ENCODE measurements around the gene PGM3.

Gene PGM3

GRCh38 chr6:83182114-83182513 lies 11.0 kb downstream of the PGM3 start:
- Histone ChIP-seq H3K36me3 (ENCODE audit: low read length) (peaks cover 9% of the 10 kb centered on the region; the same call in 1 of the 2 replicates), H2AFZ (ENCODE audit: low read depth, low read length, severe bottlenecking) (no peak overlapping the region), H4K20me1 (ENCODE audit: low read depth, low read length) (no peaks in the 10 kb centered on the region), H3K9me2 (replicated peaks; ENCODE audit: insufficient read depth, low read length) (no peaks in the 10 kb centered on the region), H3K27ac (ENCODE audit: low read depth, low read length) (no peak overlapping the region), H3K4me3 (ENCODE audit: insufficient read depth, low read length, poor library complexity, severe bottlenecking) (no peak overlapping the region), H3K9me3 (ENCODE audit: insufficient read depth, low read length) (no peaks in the 10 kb centered on the region), H3K79me2 (ENCODE audit: insufficient read depth, low read length) (no peaks in the 10 kb centered on the region), H3K4me2 (ENCODE audit: low read depth, low read length, poor library complexity, severe bottlenecking) (no peak overlapping the region), H3K27me3 (ENCODE audit: low read length) (no peaks in the 10 kb centered on the region), H3K9ac (ENCODE audit: low read length) (no peak overlapping the region), H3F3A (ENCODE audit: insufficient read depth) (no peaks in the 10 kb centered on the region)
- TF ChIP-seq, protein P1, sequence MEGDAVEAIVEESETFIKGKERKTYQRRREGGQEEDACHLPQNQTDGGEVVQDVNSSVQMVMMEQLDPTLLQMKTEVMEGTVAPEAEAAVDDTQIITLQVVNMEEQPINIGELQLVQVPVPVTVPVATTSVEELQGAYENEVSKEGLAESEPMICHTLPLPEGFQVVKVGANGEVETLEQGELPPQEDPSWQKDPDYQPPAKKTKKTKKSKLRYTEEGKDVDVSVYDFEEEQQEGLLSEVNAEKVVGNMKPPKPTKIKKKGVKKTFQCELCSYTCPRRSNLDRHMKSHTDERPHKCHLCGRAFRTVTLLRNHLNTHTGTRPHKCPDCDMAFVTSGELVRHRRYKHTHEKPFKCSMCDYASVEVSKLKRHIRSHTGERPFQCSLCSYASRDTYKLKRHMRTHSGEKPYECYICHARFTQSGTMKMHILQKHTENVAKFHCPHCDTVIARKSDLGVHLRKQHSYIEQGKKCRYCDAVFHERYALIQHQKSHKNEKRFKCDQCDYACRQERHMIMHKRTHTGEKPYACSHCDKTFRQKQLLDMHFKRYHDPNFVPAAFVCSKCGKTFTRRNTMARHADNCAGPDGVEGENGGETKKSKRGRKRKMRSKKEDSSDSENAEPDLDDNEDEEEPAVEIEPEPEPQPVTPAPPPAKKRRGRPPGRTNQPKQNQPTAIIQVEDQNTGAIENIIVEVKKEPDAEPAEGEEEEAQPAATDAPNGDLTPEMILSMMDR (IDR thresholded peaks at IDR 0.05; ENCODE audit: insufficient read depth, low read length, poor library complexity, severe bottlenecking) = no peak
- TF ChIP-seq EZH2phosphoT487 (conservative IDR thresholded peaks at IDR 0.05; ENCODE audit: low read length) = no peak

DNA sequence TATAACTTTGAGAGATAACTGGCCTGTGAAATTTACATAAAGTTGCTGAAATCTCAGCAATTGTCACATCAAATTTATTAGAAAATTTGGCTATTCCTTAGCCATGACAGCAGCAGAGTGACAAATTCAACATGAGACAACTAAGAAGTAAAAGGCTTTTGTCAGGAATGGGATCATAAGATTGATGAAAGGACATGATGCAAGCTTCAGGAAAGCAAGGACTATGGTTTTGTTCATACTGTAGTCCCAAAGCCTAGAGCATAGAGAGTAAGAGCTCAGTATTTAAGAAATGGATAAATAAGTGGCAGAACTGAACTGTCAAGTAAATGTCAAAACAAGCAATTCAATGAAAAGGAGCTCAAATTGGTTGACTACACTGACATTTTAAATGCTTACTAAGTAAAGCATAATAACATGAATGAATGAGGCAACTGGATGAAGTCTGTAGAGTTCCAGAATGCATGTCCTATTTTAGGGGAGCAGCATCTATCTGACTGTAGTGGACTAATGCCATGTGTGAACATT lies 12.6 kb downstream of the PGM3 start:
- H3K27me3 ChIP-seq (ENCODE audit: low read length) = no peaks in the 10 kb centered on the region
- no peaks in the 10 kb centered on the region for H3K79me2 ChIP-seq (ENCODE audit: insufficient read depth, low read length)
- H3K4me3 ChIP-seq (ENCODE audit: insufficient read depth, low read length, poor library complexity, severe bottlenecking) = no peak overlapping the region
- H3K9me3 ChIP-seq (ENCODE audit: insufficient read depth, low read length) = no peaks in the 10 kb centered on the region
- no peak overlapping the region for H3K27ac ChIP-seq (ENCODE audit: low read depth, low read length)
- no peak overlapping the region for H3K4me2 ChIP-seq (ENCODE audit: low read depth, low read length, poor library complexity, severe bottlenecking)
- H3K36me3 ChIP-seq (ENCODE audit: low read length) = peaks cover 7% of the 10 kb centered on the region; the same call in 1 of the 2 replicates
- H3F3A ChIP-seq (ENCODE audit: insufficient read depth) = no peaks in the 10 kb centered on the region
- H4K20me1 ChIP-seq (ENCODE audit: low read depth, low read length) = no peaks in the 10 kb centered on the region
- no peak overlapping the region for H3K9ac ChIP-seq (ENCODE audit: low read length)
- H2AFZ ChIP-seq (ENCODE audit: low read depth, low read length, severe bottlenecking) = no peak overlapping the region
- H3K9me2 ChIP-seq (replicated peaks; ENCODE audit: insufficient read depth, low read length) = no peaks in the 10 kb centered on the region
- no peak for TF ChIP-seq EZH2phosphoT487 (conservative IDR thresholded peaks at IDR 0.05; ENCODE audit: low read length)
- TF ChIP-seq, protein P1 (IDR thresholded peaks at IDR 0.05; ENCODE audit: insufficient read depth, low read length, poor library complexity, severe bottlenecking) = no peak

GRCh38 chr6:83176246-83176645 lies 16.8 kb downstream of the PGM3 start:
- H3K27me3 ChIP-seq (ENCODE audit: low read length) = no peaks in the 10 kb centered on the region
- H3K4me2 ChIP-seq (ENCODE audit: low read depth, low read length, poor library complexity, severe bottlenecking) = no peak overlapping the region
- no peak overlapping the region for H2AFZ ChIP-seq (ENCODE audit: low read depth, low read length, severe bottlenecking)
- H4K20me1 ChIP-seq (ENCODE audit: low read depth, low read length) = no peaks in the 10 kb centered on the region
- H3K9ac ChIP-seq (ENCODE audit: low read length) = no peak overlapping the region
- H3F3A ChIP-seq (ENCODE audit: insufficient read depth) = no peaks in the 10 kb centered on the region
- no peaks in the 10 kb centered on the region for H3K79me2 ChIP-seq (ENCODE audit: insufficient read depth, low read length)
- peaks cover 9% of the 10 kb centered on the region; the same call in 1 of the 2 replicates for H3K36me3 ChIP-seq (ENCODE audit: low read length)
- no peak for TF ChIP-seq EZH2phosphoT487 (conservative IDR thresholded peaks at IDR 0.05; ENCODE audit: low read length)
- TF ChIP-seq, protein P1 (IDR thresholded peaks at IDR 0.05; ENCODE audit: insufficient read depth, low read length, poor library complexity, severe bottlenecking) = no peak
- H3K4me3 ChIP-seq (ENCODE audit: insufficient read depth, low read length, poor library complexity, severe bottlenecking) = no peak overlapping the region
- H3K9me2 ChIP-seq (replicated peaks; ENCODE audit: insufficient read depth, low read length) = no peaks in the 10 kb centered on the region
- no peak overlapping the region for H3K27ac ChIP-seq (ENCODE audit: low read depth, low read length)
- H3K9me3 ChIP-seq (ENCODE audit: insufficient read depth, low read length) = no peaks in the 10 kb centered on the region
